K562 (cell line): ENCODE results near the gene GRWD1. TPM values are rescaled to one million over a fixed set of nuclear protein-coding genes. Genes with fewer than 3 reads are reported as not detected.

Source experiments
- ARID4B ChIP-seq: sonication (generic); formaldehyde crosslinking; IDR thresholded peaks from 2 replicates; pipeline ENCODE4 v1.8.0; 2022; ENCODE audit warnings: mild to moderate bottlenecking, missing genetic modification reagents
- CLOCK ChIP-seq: fragments of 250-450 bp; sonication (Bioruptor Pico); IDR thresholded peaks from 2 replicates; pipeline ENCODE4 v1.4.0; 2020; ENCODE audit warnings: mild to moderate bottlenecking, moderate library complexity, borderline replicate concordance
- CREB1 ChIP-seq, 2 experiments: sonication (generic) in 1 of 2; formaldehyde crosslinking in 1 of 2; IDR thresholded peaks; 2 replicates each; pipeline versions ENCODE4 v1.6.1 to v1.8.0; 2012 to 2022; ENCODE audit warnings: inconsistent platforms in 1 of 2, mild to moderate bottlenecking in 1 of 2, missing genetic modification reagents in 1 of 2, moderate library complexity in 1 of 2
- CREBBP ChIP-seq: IDR thresholded peaks from one replicate; pipeline ENCODE4 v1.6.1; 2012; ENCODE audit warnings: low read depth, mild to moderate bottlenecking, control low read depth, inconsistent platforms, low read length
- GABPB1 ChIP-seq: sonication (generic); formaldehyde crosslinking; IDR thresholded peaks from 2 replicates; pipeline ENCODE4 v1.8.0; 2022; ENCODE audit warnings: mild to moderate bottlenecking, missing genetic modification reagents
- IFI16 ChIP-seq: fragments of 250-450 bp; sonication (Bioruptor Pico); IDR thresholded peaks from 2 replicates; pipeline ENCODE4 v2.1.2; 2022; ENCODE audit warnings: mild to moderate bottlenecking, inconsistent platforms
- KDM2B ChIP-seq: fragments of 250-450 bp; sonication (Bioruptor Pico); IDR thresholded peaks from 2 replicates; pipeline ENCODE4 v1.8.0; 2021; ENCODE audit warnings: mild to moderate bottlenecking, moderate library complexity
- MED1 ChIP-seq: sonication (generic); formaldehyde crosslinking; IDR thresholded peaks from 2 replicates; pipeline ENCODE4 v1.8.1; 2023; ENCODE audit warnings: missing genetic modification reagents, borderline replicate concordance
- MTF1 ChIP-seq: fragments of 250-450 bp; sonication (Bioruptor Pico); IDR thresholded peaks from 2 replicates; pipeline ENCODE4 v1.9.0; 2021; ENCODE audit warnings: moderate library complexity, mild to moderate bottlenecking, inconsistent platforms, borderline replicate concordance
- MYNN ChIP-seq, 2 experiments: sonication (generic); formaldehyde crosslinking in 1 of 2; IDR thresholded peaks; 2 replicates each; pipeline versions ENCODE4 v1.5.0 to v1.6.1; 2016 to 2020; ENCODE audit warnings: antibody characterized with exemption in 1 of 2, missing genetic modification reagents in 1 of 2
- NR0B1 ChIP-seq: fragments of 450-650 bp; IDR thresholded peaks from one replicate; pipeline ENCODE4 v1.6.1; 2018; ENCODE audit warnings: mild to moderate bottlenecking, moderate library complexity; ENCODE audit not compliant: partially characterized antibody
- PML ChIP-seq: IDR thresholded peaks from 2 replicates; pipeline ENCODE4 v1.6.1; 2012; ENCODE audit warnings: low read length, inconsistent platforms
- THRAP3 ChIP-seq: fragments of 450-650 bp; IDR thresholded peaks from 2 replicates; pipeline ENCODE4 v1.6.1; 2016; ENCODE audit warnings: mild to moderate bottlenecking, inconsistent platforms, borderline replicate concordance
- ZNF23 ChIP-seq: fragments of 250-450 bp; sonication (Bioruptor Pico); IDR thresholded peaks from 2 replicates; pipeline ENCODE4 v1.4.0; 2020; ENCODE audit warnings: mild to moderate bottlenecking
- ZNF512 ChIP-seq: IDR thresholded peaks from 2 replicates; pipeline ENCODE4 v1.6.1; 2016; ENCODE audit warnings: missing genetic modification characterization, missing compliant biosample characterization
- ZNF707 ChIP-seq: fragments of 250-450 bp; sonication (Bioruptor Pico); conservative IDR thresholded peaks from 2 replicates; pipeline ENCODE4 v1.8.0; 2022; ENCODE audit warnings: inconsistent platforms, mild to moderate bottlenecking, moderate library complexity
- ZNF780A ChIP-seq: fragments of 250-450 bp; sonication (Bioruptor Pico); IDR thresholded peaks from 2 replicates; pipeline ENCODE4 v1.5.0; 2021; ENCODE audit warnings: mild to moderate bottlenecking
- ZNF785 ChIP-seq: fragments of 250-450 bp; sonication (Bioruptor Pico); IDR thresholded peaks from 2 replicates; pipeline ENCODE4 v1.4.0; 2020; ENCODE audit warnings: mild to moderate bottlenecking
- polyA plus RNA-seq, 8 experiments: library from polyadenylated mRNA; depleted of rRNA in 4 of 8; stranded (reverse) in 5 of 8; unstranded in 3 of 8; fragments of >200 nt; fragmentation: Nextera tagmentation in 2 of 8; fragmentation: Illumina TruSeq in 1 of 8; extraction: Ambion mirVana in 2 of 8; extraction: Trizol in 1 of 8; gene quantifications; 2 replicates each; pipeline versions ENCODE4 v1.2.1 to v1.2.3, GENCODE V29; 2011 to 2014; ENCODE audit warnings: inconsistent platforms in 1 of 8, missing spikeins in 1 of 8
- total RNA-seq, 7 experiments: library from RNA; depleted of rRNA in 6 of 7; stranded (reverse); fragments of >200 nt in 6 of 7; fragmentation: Illumina TruSeq in 2 of 7; extraction: Trizol in 2 of 7; gene quantifications; 2 replicates each; pipeline versions ENCODE4 v1.2.1 to v1.2.3, GENCODE V29; 2011 to 2021; ENCODE audit warnings: low replicate concordance in 1 of 7

Gene GRWD1
- total and polyA plus RNA-seq, 9 of the 15 experiments (the other 6 are each of a cell fraction or from before 2014, with no cell fraction given), result 1.5 to 87.2 (median 24.5) TPM

GRCh38 chr19:48469289-48469881 lies 23.6 kb downstream of the GRWD1 start, which contains the start of gene CYTH2 (continued):
- no peak for TF ChIP-seq NR0B1
- TF ChIP-seq PML, result peak; percentile 84; the same call in 1 of the 2 replicates
- TF ChIP-seq ZNF512, result no peak
- no peak for TF ChIP-seq THRAP3
- no peak for TF ChIP-seq MYNN (IDR thresholded peaks at IDR 0.05)
- TF ChIP-seq MYNN (CRISPR knock-in tag; IDR thresholded peaks at IDR 0.05), result no peak
- no peak; the same call in 1 of the 2 replicates for TF ChIP-seq CREB1 (IDR thresholded peaks at IDR 0.05)
- TF ChIP-seq CREB1 (CRISPR knock-in tag; IDR thresholded peaks at IDR 0.05), result no peak
- no peak for TF ChIP-seq KDM2B (CRISPR knock-in tag)
- TF ChIP-seq ARID4B (CRISPR knock-in tag), result peak; percentile 79
- no peak for TF ChIP-seq CLOCK
- no peak for TF ChIP-seq ZNF707 (CRISPR knock-in tag)
- peak; percentile 91 for TF ChIP-seq GABPB1 (CRISPR knock-in tag)
- TF ChIP-seq IFI16, result no peak
- TF ChIP-seq MED1 (CRISPR knock-in tag), result no peak; the same call in 1 of the 2 replicates
- no peak for TF ChIP-seq MTF1 (CRISPR knock-in tag)
- TF ChIP-seq ZNF23 (CRISPR knock-in tag), result no peak
- TF ChIP-seq ZNF780A, result no peak
- TF ChIP-seq ZNF785 (CRISPR knock-in tag), result no peak
- TF ChIP-seq CREBBP, result no peak
